Hepatocyte (in vitro differentiated cells): ENCODE measurements around the gene PRPF6. TPM values are rescaled to one million over a fixed set of nuclear protein-coding genes. Genes with fewer than 3 reads are reported as not detected.
"Not testable (repeated sequence)": the region's sequence is repeated elsewhere in the genome, so short reads cannot be mapped to it uniquely, and the experiment has no call there.

Experiments used
- DNase-seq: peaks from one replicate; pipeline ENCODE4 v3.0.0-alpha.2; 2016; ENCODE audit warnings: low spot score
- H2AFZ ChIP-seq: fragments of 200-600 bp; sonication (generic); 2 replicates; pipeline ENCODE4 v1.6.0; 2016; ENCODE audit warnings: antibody characterized with exemption, mild to moderate bottlenecking
- H3K27ac ChIP-seq: fragments of 200-600 bp; sonication (generic); 2 replicates; pipeline ENCODE4 v1.5.1; 2016; ENCODE audit warnings: mild to moderate bottlenecking
- H3K27me3 ChIP-seq: fragments of 200-600 bp; sonication (generic); 2 replicates; pipeline ENCODE4 v1.6.1; 2016
- H3K36me3 ChIP-seq: fragments of 200-600 bp; sonication (generic); replicated peaks from 2 replicates; pipeline ENCODE4 v1.5.1; 2016; ENCODE audit warnings: low read depth; ENCODE audit not compliant: insufficient read depth
- H3K4me1 ChIP-seq: fragments of 200-600 bp; sonication (generic); 2 replicates; pipeline ENCODE4 v1.5.1; 2016; ENCODE audit warnings: mild to moderate bottlenecking, moderate library complexity; ENCODE audit not compliant: insufficient read depth
- H3K4me2 ChIP-seq: fragments of 200-600 bp; sonication (generic); 2 replicates; pipeline ENCODE4 v1.6.0; 2016
- H3K4me3 ChIP-seq: fragments of 200-600 bp; sonication (generic); 2 replicates; pipeline ENCODE4 v1.5.1; 2016; ENCODE audit warnings: mild to moderate bottlenecking
- H3K79me2 ChIP-seq: fragments of 200-600 bp; sonication (generic); 2 replicates; pipeline ENCODE4 v1.6.0; 2017; ENCODE audit warnings: mild to moderate bottlenecking
- H3K9me2 ChIP-seq: fragments of 200-600 bp; sonication (generic); replicated peaks from 2 replicates; pipeline ENCODE4 v1.6.0; 2017; ENCODE audit warnings: mild to moderate bottlenecking; ENCODE audit not compliant: insufficient read depth
- H3K9me3 ChIP-seq: fragments of 200-600 bp; sonication (generic); 2 replicates; pipeline ENCODE4 v1.5.1; 2016; ENCODE audit warnings: low read depth, mild to moderate bottlenecking
- H4K20me1 ChIP-seq: fragments of 200-600 bp; sonication (generic); 2 replicates; pipeline ENCODE4 v1.6.0; 2016; ENCODE audit warnings: mild to moderate bottlenecking; ENCODE audit not compliant: insufficient read depth, poor library complexity, severe bottlenecking
- CTCF ChIP-seq: fragments of 200-600 bp; sonication (generic); IDR thresholded peaks from 2 replicates; pipeline ENCODE4 v1.5.1; 2016; ENCODE audit warnings: antibody characterized with exemption, mild to moderate bottlenecking; ENCODE audit not compliant: poor library complexity
- EZH2 ChIP-seq: fragments of 200-600 bp; sonication (generic); IDR thresholded peaks from 2 replicates; pipeline ENCODE4 v1.6.1; 2016; ENCODE audit warnings: antibody characterized with exemption, mild to moderate bottlenecking, borderline replicate concordance
- EZH2phosphoT487 ChIP-seq: fragments of 200-600 bp; sonication (generic); IDR thresholded peaks from one replicate; pipeline ENCODE4 v1.6.1; 2018; ENCODE audit warnings: antibody characterized with exemption, mild to moderate bottlenecking, low read depth, moderate library complexity; ENCODE audit not compliant: unreplicated experiment, severe bottlenecking
- WGBS: methylation state at CpG from one replicate; pipeline ENCODE4 v1.1.6; 2016; ENCODE audit warnings: low lambda C conversion rate; ENCODE audit errors: missing lambda C conversion rate; 5-methylcytosine and 5-hydroxymethylcytosine counted together
- polyA plus RNA-seq: library from polyadenylated mRNA; unstranded; fragments of >200 nt; fragmentation: Nextera tagmentation; extraction: Ambion mirVana; gene quantifications from 2 replicates; pipeline ENCODE4 v1.2.1, GENCODE V29; 2016
- total RNA-seq: library from RNA; depleted of rRNA; stranded (reverse); fragments of >200 nt; gene quantifications from 2 replicates; pipeline ENCODE4 v1.2.3, GENCODE V29; 2014

The PRPF6 gene
- total and polyA plus RNA-seq, 2 experiments from 2014 or later, result 37.3 to 41.3 TPM

- WGBS, result 83% methylated on average over 19 of the region's 19 CpGs
- Histone ChIP-seq H4K20me1 (no peaks in the 10 kb centered on the region), H3K4me2 (no peak overlapping the region), H3K4me1 (peaks cover 10% of the 10 kb centered on the region), H3K27ac (no peak overlapping the region), H3K9me3 (no peaks in the 10 kb centered on the region), H3K4me3 (no peak overlapping the region), H3K9me2 (no peaks in the 10 kb centered on the region), H3K79me2 (no peaks in the 10 kb centered on the region), H3K36me3 (no peaks in the 10 kb centered on the region), H3K27me3 (no peaks in the 10 kb centered on the region), H2AFZ (no peak overlapping the region)
- peak; percentile 11 for DNase-seq
- TF ChIP-seq CTCF (no peak), EZH2phosphoT487 (no peak), EZH2 (no peak)
These were observed 6.3 kb upstream of the PRPF6 start for GRCh38 chr20:63974402-63975200.

GRCh38 chr20:63976511-63976910 is 4.4 kb upstream of the PRPF6 start:
- not testable (repeated sequence) for H3K9me3 ChIP-seq, H2AFZ ChIP-seq, H3K27ac ChIP-seq, H3K36me3 ChIP-seq, H4K20me1 ChIP-seq, H3K9me2 ChIP-seq, H3K4me2 ChIP-seq, H3K79me2 ChIP-seq, H3K4me3 ChIP-seq, H3K27me3 ChIP-seq, DNase-seq
- H3K4me1 ChIP-seq, result peaks cover 20% of the 10 kb centered on the region
- WGBS, result 85% methylated on average over 5 of the region's 7 CpGs

GRCh38 chr20:63976980-63977738 is 3.8 kb upstream of the PRPF6 start:
- Histone ChIP-seq H3K9me2 (no peaks in the 10 kb centered on the region), H3K79me2 (peaks cover 10% of the 10 kb centered on the region), H3K27ac (no peak overlapping the region), H3K4me1 (peaks cover 27% of the 10 kb centered on the region), H3K36me3 (no peaks in the 10 kb centered on the region), H2AFZ (no peak overlapping the region), H3K27me3 (no peaks in the 10 kb centered on the region), H4K20me1 (peaks cover 2% of the 10 kb centered on the region), H3K9me3 (no peaks in the 10 kb centered on the region), H3K4me2 (no peak overlapping the region), H3K4me3 (no peak overlapping the region)
- TF ChIP-seq EZH2phosphoT487, result no peak
- TF ChIP-seq CTCF, result no peak
- no peak for TF ChIP-seq EZH2
- WGBS, result 86% methylated on average over 15 of the region's 18 CpGs
- no peak for DNase-seq

- peak; percentile 71 for DNase-seq
- Histone ChIP-seq H3K27me3 (no peaks in the 10 kb centered on the region), H3K4me1 (peaks cover 31% of the 10 kb centered on the region), H3K4me2 (peak overlapping the region; percentile 97), H3K36me3 (no peaks in the 10 kb centered on the region), H3K9me3 (no peaks in the 10 kb centered on the region), H3K4me3 (no peak overlapping the region), H2AFZ (no peak overlapping the region), H4K20me1 (peaks cover 6% of the 10 kb centered on the region), H3K27ac (no peak overlapping the region), H3K9me2 (no peaks in the 10 kb centered on the region), H3K79me2 (peaks cover 17% of the 10 kb centered on the region)
- TF ChIP-seq EZH2, result no peak
- TF ChIP-seq CTCF, result no peak
- no peak for TF ChIP-seq EZH2phosphoT487
- 62% methylated on average over 16 of the region's 16 CpGs for WGBS
These were observed 3.1 kb upstream of the PRPF6 start for GRCh38 chr20:63977739-63978276.
